ENCODE results near the gene CXCL3. TPM values are rescaled to one million over a fixed set of nuclear protein-coding genes. Genes with fewer than 3 reads are reported as not detected.

The CXCL3 gene
- not detected in 2 replicates for total RNA-seq (2013; cell fraction: nucleolus; rRNA removed)
- total RNA-seq (2014; rRNA removed): not detected in 2 replicates
- total RNA-seq (2014; rRNA removed; fragmentation: Illumina TruSeq; extraction: Trizol): not detected in 2 replicates
- total RNA-seq (2021): not detected in 2 replicates
- polyA plus RNA-seq (2011; ENCODE audit: low read depth): not detected
- not detected in 2 replicates for polyA plus RNA-seq (2011; rRNA removed)
- polyA plus RNA-seq (2011; cell fraction: cytosol; rRNA removed): not detected in 2 replicates
- polyA plus RNA-seq (2011; cell fraction: nucleus; rRNA removed): not detected in 2 replicates
- polyA plus RNA-seq (2012): not detected in 2 replicates
- not detected in 2 replicates for polyA plus RNA-seq (2014; fragmentation: Illumina TruSeq; extraction: Trizol)
- not detected for polyA plus RNA-seq (2014; fragmentation: Nextera tagmentation; extraction: Ambion mirVana)
- not detected in 2 replicates for polyA plus RNA-seq (2014; rRNA removed)
- polyA plus RNA-seq (2016; fragmentation: Nextera tagmentation; extraction: Ambion mirVana): not detected
- not detected in 2 replicates for polyA minus RNA-seq (2011; rRNA and poly(A)+ RNA removed)
- polyA minus RNA-seq (2011; cell fraction: cytosol; rRNA and poly(A)+ RNA removed): not detected in 2 replicates
- not detected in 2 replicates for polyA minus RNA-seq (2011; cell fraction: nucleus; rRNA and poly(A)+ RNA removed)
- Bru-seq, nascent RNA: not detected
- BruChase-seq, experiment 1, labeled RNA remaining after a 6-hour chase: not detected
- BruChase-seq, experiment 2, labeled RNA remaining after a 2-hour chase: not detected
- long read RNA-seq, experiment 1: 0 reads
- long read RNA-seq, experiment 2: 0 reads

DNA sequence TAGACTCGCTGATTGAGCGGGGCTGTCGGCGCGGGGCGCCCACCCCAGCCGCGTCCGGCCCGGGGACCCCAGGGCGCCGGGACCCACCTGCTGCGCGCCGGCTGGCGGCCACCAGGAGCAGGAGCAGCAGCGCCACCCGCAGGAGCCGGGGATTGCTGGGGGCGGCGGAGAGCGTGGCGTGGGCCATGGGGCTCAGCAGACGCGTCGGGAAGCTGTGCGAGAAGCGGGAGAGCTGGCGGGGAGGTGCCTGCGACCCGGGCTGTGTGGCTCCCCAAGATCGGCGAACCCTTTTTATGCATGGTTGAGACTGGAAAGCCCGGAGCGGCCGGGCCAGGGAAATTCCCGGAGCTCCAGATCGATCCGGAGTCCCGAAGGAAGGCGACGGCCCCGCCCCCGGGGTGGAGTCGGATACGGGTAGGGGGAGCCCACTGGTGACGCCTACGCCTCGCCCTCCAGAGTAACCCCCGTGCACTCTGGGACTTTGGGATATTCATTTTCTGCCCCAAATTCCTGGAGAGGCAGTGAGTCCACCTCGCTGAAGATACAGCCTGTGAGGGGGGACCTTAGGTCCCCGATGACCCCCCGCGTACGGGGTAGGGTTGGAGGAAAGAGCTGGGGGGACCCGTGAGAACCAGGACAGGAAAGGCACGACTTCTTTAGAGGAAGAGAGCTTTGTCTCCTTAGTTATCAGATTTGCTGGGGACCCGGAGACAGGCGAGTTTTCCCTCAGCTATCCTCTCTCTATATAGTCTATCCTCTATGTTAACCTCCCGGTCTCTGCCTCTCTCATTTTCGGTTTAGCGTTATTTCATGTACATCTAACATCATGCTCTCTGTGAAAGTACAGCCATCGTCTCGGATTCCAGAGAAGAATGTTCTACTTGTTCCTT is at the start of gene CXCL3:
Gene CXCL3, minus strand, starts transcription at position 265 of the 890 bp plus-strand sequence. Its CDS starts 78 bp downstream, at position 187.
- Histone ChIP-seq H3K9me3 (replicated peaks; ENCODE audit: control insufficient read depth, insufficient read depth, low read length) (no peaks in the 10 kb centered on the region), H3K4me3 (peak within 1 kb of the TSS; percentile 67), H2AFZ (ENCODE audit: control insufficient read depth, low read depth, low read length) (peak within 1 kb of the TSS; percentile 62), H3K36me3 (ENCODE audit: control insufficient read depth in 2 of 2, insufficient read depth in 2 of 2, low read length in 1 of 2) (no peaks in the 10 kb centered on the region), H3K27ac (ENCODE audit: control insufficient read depth, insufficient read depth) (no peak within 1 kb of the TSS), H3K79me2 (ENCODE audit: control insufficient read depth, insufficient read depth, low read length) (no peaks in the 10 kb centered on the region), H3K27me3 (replicated peaks in 1 of 2; ENCODE audit: control insufficient read depth in 2 of 2, insufficient read depth in 2 of 2, low read length in 1 of 2) (peaks cover 3 to 8% of the 10 kb centered on the region in 2 experiments), H3K4me1 (ENCODE audit: control insufficient read depth, insufficient read depth, low read length) (peaks cover 3% of the 10 kb centered on the region; the same call in 1 of the 2 replicates), H3K9ac (ENCODE audit: control insufficient read depth, insufficient read depth, low read length) (no peak within 1 kb of the TSS), H4K20me1 (ENCODE audit: control insufficient read depth, insufficient read depth) (no peaks in the 10 kb centered on the region), H3K4me2 (ENCODE audit: control insufficient read depth, insufficient read depth) (peak within 1 kb of the TSS; percentile 87)
- intact Hi-C loops (cut with micrococcal nuclease; ENCODE audit: unreplicated experiment): loop anchor here (10.0 kb wide), 1 partner anchor 374 kb away; no protein-coding TSS in a partner anchor
- peak; percentile 70 for ATAC-seq
- no peak for FAIRE-seq
- CTCF ChIA-PET: interaction anchor here (1.8 kb wide), 1 partner anchor 308 kb away, joined by 4 read pairs; no protein-coding TSS in a partner anchor
- TF ChIP-seq, protein P1, sequence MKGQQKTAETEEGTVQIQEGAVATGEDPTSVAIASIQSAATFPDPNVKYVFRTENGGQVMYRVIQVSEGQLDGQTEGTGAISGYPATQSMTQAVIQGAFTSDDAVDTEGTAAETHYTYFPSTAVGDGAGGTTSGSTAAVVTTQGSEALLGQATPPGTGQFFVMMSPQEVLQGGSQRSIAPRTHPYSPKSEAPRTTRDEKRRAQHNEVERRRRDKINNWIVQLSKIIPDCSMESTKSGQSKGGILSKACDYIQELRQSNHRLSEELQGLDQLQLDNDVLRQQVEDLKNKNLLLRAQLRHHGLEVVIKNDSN (IDR thresholded peaks at IDR 0.05; ENCODE audit: borderline replicate concordance, extremely low read length, insufficient read depth, low read depth, low read length): no peak
- TF ChIP-seq KLF5 (IDR thresholded peaks at IDR 0.05; ENCODE audit: partially characterized antibody) (no peak), CHD1 (IDR thresholded peaks at IDR 0.05; ENCODE audit: low read depth, low read length) (no peak), NFYA (IDR thresholded peaks at IDR 0.05; ENCODE audit: borderline replicate concordance, low read depth, low read length) (no peak), KAT2A (conservative IDR thresholded peaks at IDR 0.05; ENCODE audit: control insufficient read depth, low read depth, low read length) (no peak), IKZF1 (conservative IDR thresholded peaks at IDR 0.05) (0 out of 2 replicates have a peak, but pooled peaks have one; percentile 12), MEF2A (IDR thresholded peaks at IDR 0.05; ENCODE audit: insufficient read depth, low read depth, low read length) (no peak), CREB1 (IDR thresholded peaks at IDR 0.05; ENCODE audit: low read depth) (no peak), ATF7 (IDR thresholded peaks at IDR 0.05; ENCODE audit: low read depth) (no peak), FOXK2 (IDR thresholded peaks at IDR 0.05) (no peak), MXI1 (IDR thresholded peaks at IDR 0.05; ENCODE audit: low read depth, low read length) (no peak), ZNF24 (IDR thresholded peaks at IDR 0.05) (no peak)
- TF ChIP-seq, protein P2, sequence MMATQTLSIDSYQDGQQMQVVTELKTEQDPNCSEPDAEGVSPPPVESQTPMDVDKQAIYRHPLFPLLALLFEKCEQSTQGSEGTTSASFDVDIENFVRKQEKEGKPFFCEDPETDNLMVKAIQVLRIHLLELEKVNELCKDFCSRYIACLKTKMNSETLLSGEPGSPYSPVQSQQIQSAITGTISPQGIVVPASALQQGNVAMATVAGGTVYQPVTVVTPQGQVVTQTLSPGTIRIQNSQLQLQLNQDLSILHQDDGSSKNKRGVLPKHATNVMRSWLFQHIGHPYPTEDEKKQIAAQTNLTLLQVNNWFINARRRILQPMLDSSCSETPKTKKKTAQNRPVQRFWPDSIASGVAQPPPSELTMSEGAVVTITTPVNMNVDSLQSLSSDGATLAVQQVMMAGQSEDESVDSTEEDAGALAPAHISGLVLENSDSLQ (IDR thresholded peaks at IDR 0.05): no peak
- TF ChIP-seq, protein P3, sequence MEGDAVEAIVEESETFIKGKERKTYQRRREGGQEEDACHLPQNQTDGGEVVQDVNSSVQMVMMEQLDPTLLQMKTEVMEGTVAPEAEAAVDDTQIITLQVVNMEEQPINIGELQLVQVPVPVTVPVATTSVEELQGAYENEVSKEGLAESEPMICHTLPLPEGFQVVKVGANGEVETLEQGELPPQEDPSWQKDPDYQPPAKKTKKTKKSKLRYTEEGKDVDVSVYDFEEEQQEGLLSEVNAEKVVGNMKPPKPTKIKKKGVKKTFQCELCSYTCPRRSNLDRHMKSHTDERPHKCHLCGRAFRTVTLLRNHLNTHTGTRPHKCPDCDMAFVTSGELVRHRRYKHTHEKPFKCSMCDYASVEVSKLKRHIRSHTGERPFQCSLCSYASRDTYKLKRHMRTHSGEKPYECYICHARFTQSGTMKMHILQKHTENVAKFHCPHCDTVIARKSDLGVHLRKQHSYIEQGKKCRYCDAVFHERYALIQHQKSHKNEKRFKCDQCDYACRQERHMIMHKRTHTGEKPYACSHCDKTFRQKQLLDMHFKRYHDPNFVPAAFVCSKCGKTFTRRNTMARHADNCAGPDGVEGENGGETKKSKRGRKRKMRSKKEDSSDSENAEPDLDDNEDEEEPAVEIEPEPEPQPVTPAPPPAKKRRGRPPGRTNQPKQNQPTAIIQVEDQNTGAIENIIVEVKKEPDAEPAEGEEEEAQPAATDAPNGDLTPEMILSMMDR (IDR thresholded peaks at IDR 0.05 in 2 of 3, conservative IDR thresholded peaks at IDR 0.05 in 1 of 3; ENCODE audit: control insufficient read depth in 2 of 3, extremely low read depth in 1 of 3, insufficient read depth in 1 of 3, low read depth in 3 of 3, low read length in 3 of 3): 0 out of 6 replicates have a peak, but pooled peaks of 2 of the 3 experiments have one; percentile 2 to 7
- DNase-seq (ENCODE audit: low read depth, low spot score): no peak
- no TSS peak for BruUV-seq (replicated peaks)
- RAD21 ChIA-PET (ENCODE audit: unreplicated experiment): no interaction called here
- POLR2A ChIA-PET: no interaction called here
- under 1% methylated on average over 40 of the region's 64 CpGs for WGBS (ENCODE audit: insufficient coverage, insufficient replicate concordance, low lambda C conversion rate, missing lambda C conversion rate)
- in situ Hi-C loops (cut with MboI): no loop called here
- SMC1A ChIA-PET (ENCODE audit: uncharacterized antibody, unreplicated experiment): no interaction called here
